SW 1271 (cell line): ENCODE data around the gene TSFM.

ENCODE experiments used
- DNase-seq, 2 experiments: peaks; one replicate each; lab custom pipeline; 2025; lab: John Stamatoyannopoulos, UW

Gene TSFM

GRCh38 chr12:57746025-57746424 is 36.6 kb upstream of the TSFM start:
- DNase-seq, result no peak

- no peak for DNase-seq
Measured at GRCh38 chr12:57749061-57749460, 33.5 kb upstream of the TSFM start.

DNA sequence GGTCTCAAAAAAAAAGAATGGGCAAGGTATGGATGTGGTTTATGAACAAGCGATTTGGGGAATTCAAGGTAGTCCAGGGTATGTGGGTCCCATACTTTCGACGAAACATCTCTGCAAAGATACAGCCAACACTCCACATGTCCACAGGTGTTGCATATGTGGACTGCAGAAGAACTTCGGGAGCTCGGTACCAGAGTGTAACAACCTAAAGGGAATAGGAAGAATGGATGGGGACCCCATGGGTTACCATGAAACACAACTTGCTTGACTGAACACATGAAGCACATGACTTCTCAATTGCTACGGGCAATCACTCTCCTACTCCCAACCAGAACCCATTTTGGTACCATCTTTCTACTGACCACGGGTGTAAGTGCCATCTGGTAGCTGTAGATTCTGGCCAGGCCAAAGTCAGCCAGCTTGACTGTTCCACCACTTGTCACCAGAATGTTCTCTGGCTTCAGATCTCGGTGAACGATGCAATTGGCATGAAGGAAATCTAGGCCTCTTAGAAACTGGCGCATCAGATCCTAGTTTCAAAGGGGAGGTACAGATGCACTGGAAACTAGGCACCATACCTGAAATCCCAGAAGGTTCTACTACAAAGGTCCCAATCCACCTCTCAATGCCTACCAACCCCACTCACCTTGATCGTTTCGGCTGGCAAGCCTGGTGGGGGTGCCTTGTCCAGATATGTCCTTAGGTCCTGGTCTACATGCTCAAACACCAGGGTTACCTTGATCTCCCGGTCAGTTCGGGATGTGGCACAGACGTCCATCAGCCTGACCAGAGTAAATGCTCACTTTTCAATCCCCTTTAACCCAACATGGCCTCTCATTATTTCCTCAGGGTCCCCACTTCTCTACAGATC is 31.8 kb upstream of the TSFM start:
- no peak for DNase-seq

DNA sequence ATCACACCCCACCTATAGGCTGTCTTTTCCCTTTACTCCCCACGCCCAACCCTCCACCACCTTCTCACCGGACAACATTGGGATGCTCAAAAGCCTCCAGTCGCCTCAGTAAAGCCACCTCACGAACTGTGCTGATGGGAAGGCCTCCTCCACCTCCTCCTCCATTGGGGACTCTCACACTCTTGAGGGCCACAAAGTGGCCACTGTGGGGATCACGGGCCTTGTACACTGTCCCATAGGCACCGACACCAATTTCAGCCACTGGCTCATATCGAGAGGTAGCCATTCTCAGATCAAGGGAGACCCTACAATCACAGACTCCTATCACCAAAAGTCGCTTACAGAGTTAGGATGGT is 31.2 kb upstream of the TSFM start:
- DNase-seq, result no peak

GRCh38 chr12:57751788-57752667 is 30.6 kb upstream of the TSFM start, which contains the start of gene CDK4:
Gene CDK4 (minus strand): TSS chr12:57752310. CDS start chr12:57751717, 593 bp downstream.
- peak; percentile 97 to 99 for DNase-seq

DNA sequence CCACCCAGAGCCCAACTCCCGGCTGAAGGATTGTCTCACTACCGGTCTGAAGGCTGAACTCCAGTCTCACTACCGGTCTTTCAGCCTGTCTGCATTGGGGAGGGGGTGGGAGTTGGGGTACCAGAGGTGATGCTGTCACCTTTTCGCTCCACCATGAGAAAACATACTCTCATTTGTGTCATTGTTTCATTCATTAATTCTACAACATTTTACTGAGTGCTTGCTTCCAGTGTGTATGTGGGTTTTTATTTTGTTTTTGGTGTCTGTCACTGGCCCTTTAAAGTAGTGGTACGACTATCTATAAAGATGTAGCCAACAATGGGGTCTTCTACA is 30.0 kb upstream of the TSFM start:
- no peak for DNase-seq

- DNase-seq, result no peak
Measured at GRCh38 chr12:57753756-57754337, 28.7 kb upstream of the TSFM start.

GRCh38 chr12:57754411-57755193 is 28.0 kb upstream of the TSFM start, which contains the start of gene MARCHF9:
Gene MARCHF9 (plus strand): TSS chr12:57755103. CDS start chr12:57755529, 426 bp downstream.
- peak in 1 of 2 experiments; percentile 57 for DNase-seq

DNA sequence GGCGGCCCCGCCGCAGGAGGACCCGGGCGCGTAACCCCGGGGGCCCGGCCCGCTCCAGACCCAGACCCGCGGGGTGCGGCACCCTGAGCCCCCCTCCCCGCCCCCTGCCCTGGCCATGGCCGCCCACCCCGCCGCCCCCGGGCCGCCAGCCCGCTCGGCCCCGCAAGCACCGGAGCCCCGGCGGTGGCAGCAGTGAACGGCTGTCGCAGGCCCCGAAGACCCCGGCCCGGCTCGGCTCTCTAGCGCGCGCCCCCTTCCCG is 27.5 kb upstream of the TSFM start:
- no peak for DNase-seq

GRCh38 chr12:57755454-57756372 is 26.9 kb upstream of the TSFM start:
- no peak for DNase-seq

DNA sequence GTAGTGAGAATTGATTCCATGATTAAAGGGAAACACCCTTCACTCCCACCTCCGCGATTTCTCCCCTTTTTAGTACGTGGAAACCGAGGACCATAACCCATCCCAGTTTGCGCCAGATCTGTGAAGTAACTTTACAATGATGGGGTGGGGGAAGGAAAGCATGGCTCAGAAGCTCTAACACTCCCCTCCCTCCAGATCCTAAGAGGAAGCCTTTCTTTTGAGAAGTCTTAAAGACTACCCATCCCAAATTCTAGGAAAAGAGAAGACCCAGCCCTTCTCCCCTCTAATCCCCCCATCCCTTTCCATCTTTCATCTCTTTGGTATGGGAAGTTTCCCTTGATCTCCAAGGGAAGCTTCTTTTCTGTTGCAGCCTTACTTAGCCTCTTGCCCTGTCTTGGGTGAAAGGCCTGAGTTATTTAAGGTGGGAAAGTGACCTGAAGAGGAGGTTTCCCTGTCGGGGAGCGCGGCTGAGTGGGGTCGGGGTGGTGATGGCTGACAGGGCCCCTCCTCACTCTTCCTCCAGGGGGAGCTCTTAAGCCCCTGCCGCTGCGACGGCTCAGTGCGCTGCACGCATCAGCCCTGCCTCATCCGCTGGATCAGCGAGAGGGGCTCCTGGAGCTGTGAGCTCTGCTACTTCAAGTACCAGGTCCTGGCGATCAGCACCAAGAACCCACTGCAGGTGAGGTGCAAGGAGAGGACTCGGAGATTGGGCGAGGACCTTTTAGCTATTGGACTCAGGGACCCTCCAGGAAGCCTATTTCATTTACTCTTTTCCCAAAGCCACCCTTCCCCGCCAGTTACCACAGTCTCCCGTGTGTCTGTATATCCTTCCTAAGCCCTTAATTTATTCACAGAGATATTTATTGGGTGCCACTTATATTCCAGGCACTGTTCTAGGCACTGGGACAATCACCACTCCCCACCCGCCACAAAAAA is 25.9 kb upstream of the TSFM start:
- DNase-seq, result no peak

GRCh38 chr12:57757771-57758170 is 24.8 kb upstream of the TSFM start:
- DNase-seq, result no peak

DNA sequence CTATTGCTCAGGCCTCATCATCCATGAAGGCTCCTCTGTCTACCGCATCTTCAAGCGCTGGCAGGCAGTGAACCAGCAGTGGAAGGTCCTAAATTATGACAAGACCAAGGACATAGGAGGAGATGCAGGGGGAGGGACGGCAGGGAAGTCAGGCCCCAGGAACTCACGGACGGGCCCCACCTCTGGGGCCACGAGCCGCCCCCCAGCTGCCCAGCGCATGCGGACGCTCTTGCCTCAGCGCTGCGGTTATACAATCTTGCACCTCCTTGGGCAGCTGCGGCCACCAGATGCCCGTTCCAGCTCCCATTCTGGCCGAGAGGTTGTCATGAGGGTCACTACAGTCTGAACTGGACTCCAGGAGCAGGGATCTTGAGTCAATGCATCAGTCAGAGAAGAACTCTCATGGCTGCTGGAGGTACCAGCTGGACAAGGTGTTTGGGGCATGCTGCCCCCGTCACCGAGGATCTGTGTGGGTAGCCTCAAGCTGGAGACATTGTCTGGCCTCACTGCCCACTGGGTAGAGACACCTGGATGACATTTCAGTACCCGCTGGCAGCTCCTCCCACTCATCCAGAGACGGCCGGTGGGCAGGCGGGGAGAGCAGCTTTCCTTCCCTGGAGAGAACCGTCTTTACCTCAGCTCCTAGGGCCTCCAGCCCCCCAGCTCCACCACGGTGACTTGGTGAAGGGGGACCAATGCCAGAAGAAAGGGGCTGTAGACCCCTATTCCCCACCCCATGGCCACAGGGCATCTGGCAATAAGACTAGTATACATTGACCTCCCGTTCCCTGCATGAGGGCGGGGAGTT is 23.8 kb upstream of the TSFM start:
- DNase-seq, result no peak

DNA sequence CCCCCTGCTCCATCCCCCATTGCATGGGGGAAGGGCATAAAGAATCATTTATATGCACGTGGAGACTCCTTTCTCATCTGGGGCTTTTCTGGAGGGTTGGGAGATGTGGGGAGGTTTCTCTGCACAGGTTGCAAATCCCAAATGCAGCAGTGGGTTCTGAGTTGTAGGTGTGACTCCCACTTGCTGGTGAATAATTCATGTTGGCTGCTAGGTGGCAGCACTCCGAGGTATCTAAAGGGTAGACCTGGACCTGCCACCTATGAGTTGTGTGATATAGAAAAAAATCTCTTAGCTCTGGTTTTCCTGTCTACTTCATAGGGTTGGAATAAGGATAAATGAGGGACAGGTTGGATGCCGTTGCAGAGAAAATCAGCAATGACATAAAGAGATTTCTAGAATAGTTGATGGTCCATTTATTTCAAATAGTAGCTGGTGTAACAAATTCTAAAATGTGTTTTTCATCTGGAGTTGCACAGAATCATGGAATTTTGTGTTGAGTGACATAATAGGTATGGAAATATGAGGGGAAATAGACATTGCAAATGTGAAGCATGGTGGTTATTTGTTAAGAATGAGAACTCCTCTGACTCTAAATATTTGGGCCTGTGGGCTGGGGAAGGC is 23.1 kb upstream of the TSFM start:
- peak in 1 of 2 experiments; percentile 57 for DNase-seq

- no peak for DNase-seq
Measured at GRCh38 chr12:57760347-57760982, 22.1 kb upstream of the TSFM start.

DNA sequence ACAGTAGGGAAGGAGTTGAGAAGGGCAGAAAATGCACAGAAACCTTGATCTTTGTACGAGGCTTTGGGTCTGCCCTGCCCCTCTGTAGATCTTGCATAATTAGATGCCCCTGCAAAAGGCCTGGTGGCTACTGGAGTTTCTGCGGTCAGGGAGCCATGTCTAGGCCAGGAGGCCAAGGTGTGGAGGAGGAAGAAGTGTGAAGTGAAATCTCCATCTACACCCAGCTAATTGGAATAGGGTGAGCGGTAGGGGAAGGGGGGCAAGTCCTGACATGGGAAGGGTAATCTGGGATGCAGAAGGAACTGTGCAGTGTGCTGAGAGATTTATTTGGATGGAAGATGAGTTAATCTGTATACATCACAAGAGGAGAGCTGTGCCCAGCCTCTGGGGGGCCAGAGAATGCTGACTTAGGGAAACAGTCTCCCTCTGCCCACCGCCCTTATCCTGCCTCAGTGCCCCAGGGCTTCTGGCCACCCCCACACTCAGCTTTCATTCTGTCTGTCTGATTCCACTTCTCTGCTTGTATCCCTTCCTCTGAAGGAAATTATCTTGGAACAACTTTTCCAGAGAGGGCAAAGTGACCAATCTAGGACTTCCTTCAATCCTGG is 21.1 kb upstream of the TSFM start:
- DNase-seq, result no peak

DNA sequence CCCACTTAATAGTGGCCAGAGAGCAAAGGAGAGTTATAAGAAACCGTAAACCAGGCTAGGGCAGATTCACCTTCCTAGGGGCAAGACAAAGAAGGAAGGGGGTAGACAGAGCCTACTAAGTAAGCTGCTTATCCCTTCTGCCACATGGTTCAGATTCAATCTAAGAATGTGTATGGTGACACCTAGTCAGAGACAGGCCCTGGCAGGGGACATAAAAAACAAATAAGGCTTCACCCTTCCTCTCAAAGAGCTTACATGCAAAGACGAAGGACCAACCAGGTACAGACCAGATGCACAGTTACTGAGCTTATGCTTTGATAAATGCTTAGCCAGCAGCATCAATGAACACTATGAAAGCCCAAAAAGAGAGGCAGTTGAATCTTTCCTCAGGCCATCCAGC is 20.1 kb upstream of the TSFM start:
- no peak for DNase-seq
